HCT116 (cell line): ENCODE results near the gene AADACL4. TPM values are rescaled to one million over a fixed set of nuclear protein-coding genes. Genes with fewer than 3 reads are reported as not detected.

Experiments
- ATAC-seq: fragments of 200-7000 bp; cut with Tn5 transposase; 2 replicates; pipeline ENCODE4 v1.9.1; 2020; ENCODE audit warnings: mild to moderate bottlenecking, moderate library complexity
- BruUV-seq: library from RNA; stranded (reverse); fragments of 400-500 nt; replicated peaks from 2 replicates; lab custom pipeline; 2021; lab: Mats Ljungman, UMichigan
- CTCF ChIA-PET: fragments of 300-600 bp; sonication (Branson Sonifier 250); formaldehyde crosslinking; loops from one replicate; lab custom pipeline; 2021; ENCODE audit warnings: antibody characterized with exemption; lab: Charles Lee
- POLR2A ChIA-PET: fragments of 300-600, 350-600 bp; sonication (Branson Sonifier 250); formaldehyde crosslinking; loops from one replicate; lab custom pipeline; 2021; ENCODE audit warnings: antibody characterized with exemption; lab: Charles Lee
- RAD21 ChIA-PET, 2 experiments: fragments of 300-600 bp; sonication (Branson Sonifier 250); formaldehyde crosslinking; loops; one replicate each; lab custom pipeline; 2023; ENCODE audit warnings: low total read pairs in 2 of 2; ENCODE audit not compliant: uncharacterized antibody in 2 of 2, unreplicated experiment in 2 of 2, low non-redundant PET in 1 of 2; lab: Charles Lee
- DNase-seq: peaks from one replicate; pipeline ENCODE4 v3.0.0-alpha.2; 2010; ENCODE audit warnings: low read depth, low spot score
- H2AFZ ChIP-seq: fragments of 200-600 bp; shearing (Covaris generic), sonication (generic); 2 replicates; pipeline ENCODE4 v1.6.1; 2017; ENCODE audit warnings: low read depth, mixed run types, mixed read lengths, antibody characterized with exemption, low read length; ENCODE audit not compliant: poor library complexity, severe bottlenecking
- H3K27ac ChIP-seq: 2 replicates; pipeline ENCODE4 v1.5.1; 2012; ENCODE audit warnings: low read depth, low read length
- H3K27me3 ChIP-seq: fragments of 200-600 bp; sonication (generic); 2 replicates; pipeline ENCODE4 v1.6.1; 2016; ENCODE audit warnings: mixed run types, low read length, mixed read lengths; ENCODE audit not compliant: insufficient read depth
- H3K36me3 ChIP-seq, 2 experiments: fragments of 200-500 bp in 1 of 2; fragments of 200-600 bp in 1 of 2; sonication (Bioruptor generic) in 1 of 2; sonication (generic) in 1 of 2; 2 replicates each; pipeline versions ENCODE4 v1.5.1 to v1.6.1; 2014 to 2016; ENCODE audit warnings: low read length in 2 of 2, inconsistent platforms in 1 of 2, mixed read lengths in 1 of 2, mixed run types in 1 of 2; ENCODE audit not compliant: insufficient read depth in 2 of 2, control insufficient read depth in 1 of 2
- H3K4me1 ChIP-seq, 2 experiments: fragments of 200-600 bp in 1 of 2; sonication (generic) in 1 of 2; 2 replicates each; pipeline versions ENCODE4 v1.5.1 to v1.6.1; 2012 to 2017; ENCODE audit warnings: low read length in 2 of 2, inconsistent platforms in 1 of 2, mild to moderate bottlenecking in 1 of 2, mixed read lengths in 1 of 2, mixed run types in 1 of 2, moderate library complexity in 1 of 2; ENCODE audit not compliant: insufficient read depth in 2 of 2, control insufficient read depth in 1 of 2
- H3K4me2 ChIP-seq: fragments of 200-600 bp; sonication (generic); 2 replicates; pipeline ENCODE4 v1.6.1; 2017; ENCODE audit warnings: mixed run types, low read length, mixed read lengths
- H3K4me3 ChIP-seq, 2 experiments: fragments of 200-600 bp in 1 of 2; sonication (generic) in 1 of 2; replicated peaks in 1 of 2; 2 replicates each; pipeline ENCODE4 v1.5.1; 2011 to 2016; ENCODE audit warnings: low read length in 2 of 2, control low read depth in 1 of 2, low read depth in 1 of 2, mild to moderate bottlenecking in 1 of 2, mixed read lengths in 1 of 2, mixed run types in 1 of 2
- H3K79me2 ChIP-seq: fragments of 200-600 bp; sonication (generic); 2 replicates; pipeline ENCODE4 v1.6.1; 2017; ENCODE audit warnings: mild to moderate bottlenecking, mixed run types, low read length, moderate library complexity, mixed read lengths; ENCODE audit not compliant: insufficient read depth
- H3K9ac ChIP-seq: fragments of 200-600 bp; sonication (generic); 2 replicates; pipeline ENCODE4 v1.6.1; 2016; ENCODE audit warnings: low read length, mixed read lengths
- H3K9me2 ChIP-seq: fragments of 200-600 bp; sonication (generic), shearing (Covaris generic); 2 replicates; pipeline ENCODE4 v1.6.1; 2017; ENCODE audit warnings: mixed run types, mild to moderate bottlenecking, moderate library complexity; ENCODE audit not compliant: insufficient read depth
- H3K9me3 ChIP-seq, 2 experiments: fragments of 200-500 bp in 1 of 2; fragments of 200-600 bp in 1 of 2; sonication (Bioruptor generic) in 1 of 2; sonication (generic) in 1 of 2; 2 replicates each; pipeline ENCODE4 v1.6.1; 2014 to 2017; ENCODE audit warnings: low read length in 2 of 2, mixed read lengths in 2 of 2, inconsistent platforms in 1 of 2, low read depth in 1 of 2, mild to moderate bottlenecking in 1 of 2, mixed run types in 1 of 2, moderate library complexity in 1 of 2; ENCODE audit not compliant: control insufficient read depth in 1 of 2, insufficient read depth in 1 of 2
- H4K20me1 ChIP-seq: fragments of 200-600 bp; sonication (generic), shearing (Covaris generic); 2 replicates; pipeline ENCODE4 v1.6.1; 2017; ENCODE audit warnings: mixed run types, mild to moderate bottlenecking, moderate library complexity; ENCODE audit not compliant: insufficient read depth
- ELF1 ChIP-seq: IDR thresholded peaks from 2 replicates; pipeline ENCODE4 v1.6.1; 2012; ENCODE audit warnings: low read depth, borderline replicate concordance
- EZH2 ChIP-seq: fragments of 200-600 bp; sonication (generic); IDR thresholded peaks from 2 replicates; pipeline ENCODE4 v1.6.1; 2017; ENCODE audit warnings: antibody characterized with exemption, mixed run types
- JUND ChIP-seq: IDR thresholded peaks from 2 replicates; pipeline ENCODE4 v1.6.1; 2012
- MAX ChIP-seq: IDR thresholded peaks from 2 replicates; pipeline ENCODE4 v1.6.1; 2012
- REST ChIP-seq: IDR thresholded peaks from 2 replicates; pipeline ENCODE4 v1.6.1; 2012; ENCODE audit warnings: low read depth
- SIN3A ChIP-seq: IDR thresholded peaks from 2 replicates; pipeline ENCODE4 v1.6.1; 2012; ENCODE audit warnings: low read depth
- SRF ChIP-seq: IDR thresholded peaks from 2 replicates; pipeline ENCODE4 v1.6.1; 2012; ENCODE audit warnings: low read depth
- TCF7L2 ChIP-seq: IDR thresholded peaks from 2 replicates; pipeline ENCODE4 v1.7.0; 2011; ENCODE audit warnings: borderline replicate concordance, inconsistent platforms; ENCODE audit not compliant: insufficient read depth, insufficient read length; ENCODE audit errors: extremely low read depth
- ZNF274 ChIP-seq: fragments of 200-500 bp; sonication (Bioruptor generic); IDR thresholded peaks from 2 replicates; pipeline ENCODE4 v1.6.1; 2014; ENCODE audit warnings: mild to moderate bottlenecking, low read depth, low read length, inconsistent platforms
- intact Hi-C: fragments of 100-400 bp; cut with micrococcal nuclease; formaldehyde crosslinking; loops from 2 replicates; pipeline ENCODE4 v1.10.0; 2022
- total RNA-seq: library from RNA; stranded (reverse); gene quantifications from one replicate; pipeline ENCODE4 v1.2.1, GENCODE V29; 2021; ENCODE audit not compliant: unreplicated experiment

The AADACL4 gene
- total RNA-seq, 1 experiment from 2014 or later = not detected

GRCh38 chr1:12643079-12643478 is 806 bp upstream of the AADACL4 start:
- ChIA-PET POLR2A (no interaction called here), RAD21 (no interaction called here)
- Histone ChIP-seq H3K36me3 (no peaks in the 10 kb centered on the region), H3K4me1 (no peaks in the 10 kb centered on the region), H3K4me2 (no peak overlapping the region), H3K9me3 (peaks cover 14 to 22% of the 10 kb centered on the region in 2 experiments; a peak in 3 of 4 replicates)
- ATAC-seq (no peak), DNase-seq (no peak)
- BruUV-seq = no TSS peak
- no peak for TF ChIP-seq EZH2
- TF ChIP-seq JUND = no peak
- TF ChIP-seq SIN3A = no peak
- TF ChIP-seq REST = no peak
- no peak for TF ChIP-seq ELF1
- no peak for TF ChIP-seq MAX
- TF ChIP-seq SRF = no peak
- no peak for TF ChIP-seq TCF7L2
- no peak for TF ChIP-seq ZNF274
- TF ChIP-seq, all 23 proteins: peak for 0
- CTCF ChIA-PET = interaction anchor here (1.2 kb wide), 1 partner anchor 16 kb away, joined by 4 read pairs; no protein-coding TSS in a partner anchor
- Histone ChIP-seq H3K27ac (no peak overlapping the region), H3K9ac (no peak overlapping the region), H4K20me1 (no peaks in the 10 kb centered on the region), H3K4me3 (no peak overlapping the region), H3K27me3 (no peaks in the 10 kb centered on the region), H2AFZ (no peak overlapping the region), H3K9me2 (no peaks in the 10 kb centered on the region), H3K79me2 (no peaks in the 10 kb centered on the region)
- intact Hi-C loops = no loop called here
